ENCODE data around the gene WWOX. TPM values are rescaled to one million over a fixed set of nuclear protein-coding genes. Genes with fewer than 3 reads are reported as not detected.

WWOX gene
- total RNA-seq, 1 experiment from 2014 or later = 15.6 TPM

- Mint-ChIP-seq H3K27ac (no peak overlapping the region), H3K9me3 (no peaks in the 10 kb centered on the region)
- no peak overlapping the region for H4K5ac ChIP-seq (ENCODE audit: insufficient read length, low read depth, low read length)
Measured at GRCh38 chr16:78122774-78123315, 23.4 kb downstream of the WWOX start.

More at GRCh38 chr16:78122774-78123315, 23.4 kb downstream of the WWOX start:
- no peaks in the 10 kb centered on the region for H3K79me2 ChIP-seq (ENCODE audit: insufficient read depth, low read length)
- no peak overlapping the region for H3K4me2 ChIP-seq (ENCODE audit: insufficient read depth, insufficient read length, low read length)
- no peaks in the 10 kb centered on the region for H4K20me1 ChIP-seq (ENCODE audit: control insufficient read depth, insufficient read depth, insufficient read length)
- Mint-ChIP-seq H3K36me3 (ENCODE audit: insufficient read depth in 1 of 3, low read depth in 3 of 3) (peaks cover 0 to 20% (median 20%) of the 10 kb centered on the region in 3 experiments; a peak in 6 of 7 replicates), H3K4me1 (peaks cover 0 to 3% of the 10 kb centered on the region in 2 experiments; a peak in 2 of 4 replicates), H3K27me3 (ENCODE audit: low read depth) (no peaks in the 10 kb centered on the region), H3K4me3 (no peak overlapping the region)
- H3T11ph ChIP-seq (ENCODE audit: low read length) = no peak overlapping the region
- H3K27ac ChIP-seq (ENCODE audit: insufficient read length, low read depth, low read length) = no peak overlapping the region
- no peaks in the 10 kb centered on the region for H3K79me1 ChIP-seq (ENCODE audit: insufficient read depth, low read depth, low read length, poor library complexity, severe bottlenecking)
- H3K9ac ChIP-seq (ENCODE audit: extremely low read depth, insufficient read length, low read length) = no peak overlapping the region
- DNase-seq = no peak
- H4K8ac ChIP-seq (replicated peaks; ENCODE audit: insufficient read length, low read depth, low read length) = no peak overlapping the region
- H3K18ac ChIP-seq (ENCODE audit: insufficient read length, low read depth, low read length) = no peak overlapping the region
- no peak overlapping the region for H2AK5ac ChIP-seq (ENCODE audit: insufficient read length, low read length)
- no peak overlapping the region for H3K56ac ChIP-seq (ENCODE audit: insufficient read length, low read depth, low read length)
- no peaks in the 10 kb centered on the region for H3K9me3 ChIP-seq (ENCODE audit: control insufficient read depth, low read depth, low read length)
- H4K91ac ChIP-seq (ENCODE audit: insufficient read length, low read depth, low read length) = no peak overlapping the region
- peak; percentile 68 for TF ChIP-seq CTCF (conservative IDR thresholded peaks at IDR 0.05)
- no peak overlapping the region for H2BK20ac ChIP-seq (ENCODE audit: low read depth, low read length, poor library complexity, severe bottlenecking)
- no peak overlapping the region for H2BK12ac ChIP-seq (ENCODE audit: insufficient read length, low read depth, low read length)
- H3K14ac ChIP-seq (ENCODE audit: insufficient read depth, low read length) = no peak overlapping the region
- no peaks in the 10 kb centered on the region; the same call in 1 of the 2 replicates for H3K4me1 ChIP-seq (ENCODE audit: insufficient read depth, low read length)
- WGBS (ENCODE audit: extremely low coverage, insufficient read length, low lambda C conversion rate) = no CpG with 5 or more reads among the region's 4 CpGs
- H2AFZ ChIP-seq (ENCODE audit: low read length) = no peak overlapping the region
- H3K23ac ChIP-seq (ENCODE audit: insufficient read length, low read depth, low read length) = no peak overlapping the region
- no peak overlapping the region for H2BK15ac ChIP-seq (ENCODE audit: low read depth, low read length)
- H3K23me2 ChIP-seq (ENCODE audit: insufficient read length, low read depth, low read length, poor library complexity, severe bottlenecking) = no peaks in the 10 kb centered on the region
- H3K4ac ChIP-seq (ENCODE audit: low read depth, low read length) = no peak overlapping the region
- no peaks in the 10 kb centered on the region for H3K27me3 ChIP-seq (ENCODE audit: insufficient read depth, low read length)
- no peak overlapping the region for H2BK5ac ChIP-seq (ENCODE audit: insufficient read length, low read length)
- no peak overlapping the region for H2BK120ac ChIP-seq (ENCODE audit: low read depth, low read length, poor library complexity, severe bottlenecking)
